Stimulated activated CD8-positive, alpha-beta memory T cell treated with anti-CD3 and anti-CD28 coated beads, Interleukin-15, amount 100 ng/mL, for 24 hours (primary cell): ENCODE measurements around the gene AP5M1.
"Not testable (repeated sequence)": the region's sequence is repeated elsewhere in the genome, so short reads cannot be mapped to it uniquely, and the experiment has no call there.

ENCODE experiments used
- DNase-seq: peaks from one replicate; pipeline ENCODE4 v3.0.0-alpha.2; 2020; ENCODE audit warnings: low read depth

Gene AP5M1

GRCh38 chr14:57268161-57269069, at the start of gene AP5M1, which contains the start of gene EXOC5:
TSS of gene AP5M1 (plus strand) at chr14:57268971. CDS start at chr14:57269315, 344 bp downstream.
TSS of gene EXOC5 (minus strand) at chr14:57268905. CDS start at chr14:57268648, 257 bp downstream.
- DNase-seq = peak; percentile 83

- no peak for DNase-seq
Observed at GRCh38 chr14:57221931-57222330, 46.8 kb upstream of the AP5M1 start.

- DNase-seq = no peak
Observed at GRCh38 chr14:57227083-57227482, 41.7 kb upstream of the AP5M1 start.

GRCh38 chr14:57228320-57228719, 40.5 kb upstream of the AP5M1 start:
- DNase-seq = not testable (repeated sequence)

- no peak for DNase-seq
Observed at GRCh38 chr14:57232006-57232405, 36.8 kb upstream of the AP5M1 start.

- not testable (repeated sequence) for DNase-seq
Observed at GRCh38 chr14:57240115-57240514, 28.7 kb upstream of the AP5M1 start.

- DNase-seq = no peak
Observed at GRCh38 chr14:57243320-57243719, 25.5 kb upstream of the AP5M1 start.

- no peak for DNase-seq
Observed at GRCh38 chr14:57244106-57244505, 24.7 kb upstream of the AP5M1 start.

- DNase-seq = no peak
Observed at GRCh38 chr14:57245941-57246340, 22.8 kb upstream of the AP5M1 start.

- no peak for DNase-seq
Observed at GRCh38 chr14:57246933-57247657, 21.7 kb upstream of the AP5M1 start.

GRCh38 chr14:57254884-57255283, 13.9 kb upstream of the AP5M1 start:
- no peak for DNase-seq

GRCh38 chr14:57258221-57258620, 10.6 kb upstream of the AP5M1 start:
- not testable (repeated sequence) for DNase-seq

- DNase-seq = no peak
Observed at GRCh38 chr14:57259672-57260071, 9.1 kb upstream of the AP5M1 start.

- no peak for DNase-seq
Observed at GRCh38 chr14:57261604-57262003, 7.2 kb upstream of the AP5M1 start.

GRCh38 chr14:57262117-57262516, 6.7 kb upstream of the AP5M1 start:
- DNase-seq = no peak

- DNase-seq = no peak
Observed at GRCh38 chr14:57266065-57266464, 2.7 kb upstream of the AP5M1 start.

GRCh38 chr14:57273236-57273635, 4.5 kb downstream of the AP5M1 start:
- DNase-seq = no peak

GRCh38 chr14:57274551-57274950, 5.8 kb downstream of the AP5M1 start:
- no peak for DNase-seq

- DNase-seq = no peak
Observed at GRCh38 chr14:57275023-57275664, 6.4 kb downstream of the AP5M1 start.

- no peak for DNase-seq
Observed at GRCh38 chr14:57277062-57277461, 8.3 kb downstream of the AP5M1 start.

- DNase-seq = no peak
Observed at GRCh38 chr14:57287745-57288144, 19.0 kb downstream of the AP5M1 start.

GRCh38 chr14:57290751-57291150, 22.0 kb downstream of the AP5M1 start:
- no peak for DNase-seq
